Heart left ventricle (tissue), 16 donors: ENCODE data around the gene CLIP2. TPM values are rescaled to one million over a fixed set of nuclear protein-coding genes. Genes with fewer than 3 reads are reported as not detected.
"Not testable (repeated sequence)": the region's sequence is repeated elsewhere in the genome, so short reads cannot be mapped to it uniquely, and the experiment has no call there.

ENCODE experiments used
- ATAC-seq, 4 donors: fragments of 200-7000 bp; cut with Tn5 transposase; one replicate each; pipeline ENCODE4 v1.9.1; 2020 to 2022; ENCODE audit warnings: moderate library complexity in 4 of 4, mild to moderate bottlenecking in 3 of 4, moderate number of reproducible peaks in 1 of 4
- DNase-seq, 5 donors: peaks; one replicate each; pipeline ENCODE4 v3.0.0-alpha.2; 2020
- H3K27ac ChIP-seq, 12 donors: fragments of 200-600 bp; sonication (generic) in 4 of 12; one replicate each; pipeline versions ENCODE4 v1.5.0 to v1.8.0; 2016 to 2022; ENCODE audit warnings: mild to moderate bottlenecking in 2 of 12
- H3K27me3 ChIP-seq, 9 donors: fragments of 200-600 bp; sonication (generic) in 2 of 9; one replicate each; pipeline versions ENCODE4 v1.5.1 to v1.8.0; 2016 to 2022; ENCODE audit warnings: mild to moderate bottlenecking in 3 of 9
- H3K36me3 ChIP-seq, 9 donors: fragments of 200-600 bp; sonication (generic) in 2 of 9; one replicate each; pipeline versions ENCODE4 v1.5.0 to v1.8.0; 2018 to 2022; ENCODE audit warnings: mild to moderate bottlenecking in 2 of 9
- H3K4me1 ChIP-seq, 12 donors: fragments of 200-600 bp; sonication (generic) in 4 of 12; one replicate each; pipeline versions ENCODE4 v1.5.0 to v1.8.0; 2016 to 2022; ENCODE audit warnings: mild to moderate bottlenecking in 3 of 12
- H3K4me3 ChIP-seq, 12 donors: fragments of 200-600 bp; sonication (generic) in 4 of 12; one replicate each; pipeline versions ENCODE4 v1.5.0 to v1.8.0; 2017 to 2022; ENCODE audit warnings: mild to moderate bottlenecking in 9 of 12, moderate library complexity in 4 of 12
- H3K9me3 ChIP-seq, 12 donors: fragments of 200-600 bp; sonication (generic) in 4 of 12; one replicate each; pipeline versions ENCODE4 v1.5.0 to v1.8.0; 2016 to 2022; ENCODE audit warnings: mild to moderate bottlenecking in 1 of 12
- CTCF ChIP-seq, 12 donors: fragments of 200-600 bp; sonication (generic) in 4 of 12; IDR thresholded peaks; one replicate each; pipeline versions ENCODE4 v1.5.0 to v1.8.0; 2018 to 2022; ENCODE audit warnings: antibody characterized with exemption in 12 of 12, mild to moderate bottlenecking in 5 of 12
- POLR2A ChIP-seq, 2 donors: fragments of 450-650 bp; IDR thresholded peaks; one replicate each; pipeline ENCODE4 v1.6.1; 2017; ENCODE audit warnings: antibody characterized with exemption in 2 of 2, mild to moderate bottlenecking in 2 of 2, moderate library complexity in 2 of 2
- WGBS, 4 donors: extraction: QIAGEN DNeasy Blood & Tissue Kit in 2 of 4; methylation state at CpG; one replicate each; pipeline versions ENCODE4 v1.1.5 to v1.1.7; 2013 to 2018; 5-methylcytosine and 5-hydroxymethylcytosine counted together
- intact Hi-C, 10 donors: fragments of 100-400 bp; cut with DNase I; formaldehyde crosslinking; loops; one replicate each; pipeline versions ENCODE4 v1.11.1 to v1.14.2; 2022
- polyA plus RNA-seq, 2 donors: library from polyadenylated mRNA; stranded (reverse); fragments of 200-250 nt; gene quantifications; one replicate each; pipeline ENCODE4 v1.2.3, GENCODE V29; 2013
- total RNA-seq, 9 donors: library from RNA; depleted of rRNA in 2 of 9; stranded (reverse); fragments of >200 nt in 2 of 9; fragmentation: NEBNext Ultra II Directional in 3 of 9; extraction: Animal tissue kit (Norgen Biotek cat#: 25700) in 3 of 9; gene quantifications; one replicate each; pipeline versions ENCODE4 v1.1.0 to v1.2.4, GENCODE V29; 2016 to 2023
- donor health status: ischemic (EF 13 %, LVEDD 7.1; RV severe dilation, severe dysfunction).
- donor health status: healthy with polysubstance abuse.
- donor health status: DM: no; HTN: yes; CAD: no.
- donor health status: DM: no; HTN: no; CAD: no.
- donor health status: ischemic (EF 25% LVEDD 6.9; RV normal size, moderate dysfunction).
- donor health status: ischemic (EF 25% LVEDD 5.7; RV mildly dilated, moderate dysfunction).
- donor health status: healthy.
- donor health status: DM: yes; HTN: yes; CAD: no.
- donor health status: ischemic (EF 35%, LVEDD 5.7; RV mildly dilated, moderate dysfunction).
- donor health status: nonischemic (EF 11% LVEDD 7.7; RV severe dilation, severe dysfunction).
- donor health status: DM: yes; HTN: yes; CAD: no.
- donor health status: PGD.
- donor health status: ischemic (EF 29% LVEDD 5.4; RV normal size, mild dysfunction).
- donor health status: nonischemic (EF 23%, LVEDD 6.1; RV moderate dilation, normal function).

The CLIP2 gene
- total and polyA plus RNA-seq, 11 donors: 4.2 to 17.7 (median 9.0) TPM

DNA sequence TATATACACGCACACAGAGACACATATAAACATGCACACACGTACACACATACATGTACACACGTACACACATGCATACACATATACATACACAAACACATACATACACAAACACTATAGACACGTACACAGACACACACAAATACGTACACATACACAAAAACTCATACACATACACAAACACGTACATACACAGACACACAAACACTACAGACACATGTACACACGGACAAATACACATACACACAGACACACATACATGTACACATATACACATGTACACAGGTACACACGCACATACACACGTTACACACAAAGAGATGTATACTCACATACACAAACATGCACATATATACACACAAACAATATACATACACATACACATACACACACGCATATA lies 129.3 kb downstream of the CLIP2 start:
- TF ChIP-seq CTCF (IDR thresholded peaks at IDR 0.05) (no peak), POLR2A (IDR thresholded peaks at IDR 0.05) (no peak)
- WGBS, 4 donors: 81 to 86% (median 83%) methylated on average over 10 of the region's 10 CpGs
- DNase-seq: no peak
- H3K27me3 ChIP-seq: peaks cover 0 to 4% (median 0%) of the 10 kb centered on the region in 9 donors
- H3K4me1 ChIP-seq: peaks cover 0 to 6% (median 0%) of the 10 kb centered on the region in 12 donors
- no peaks in the 10 kb centered on the region for H3K36me3 ChIP-seq
- ATAC-seq: no peak
- no peaks in the 10 kb centered on the region for H3K9me3 ChIP-seq
- no peak overlapping the region for H3K4me3 ChIP-seq
- H3K27ac ChIP-seq: no peak overlapping the region
- intact Hi-C loops: loop anchor here in 5 of 10 donors (2.0 to 10.0 kb wide), 5 partner anchors 146 to 629 kb away; no protein-coding TSS in a partner anchor

GRCh38 chr7:74419232-74419631 lies 130.0 kb downstream of the CLIP2 start:
- ATAC-seq, H3K4me3 ChIP-seq, DNase-seq, H3K27me3 ChIP-seq, H3K36me3 ChIP-seq, H3K9me3 ChIP-seq, H3K27ac ChIP-seq, H3K4me1 ChIP-seq: not testable (repeated sequence)
- intact Hi-C loops: loop anchor here in 5 of 10 donors (2.0 to 10.0 kb wide), 5 partner anchors 146 to 628 kb away; no protein-coding TSS in a partner anchor
- WGBS, 4 donors: 55 to 74% (median 58%) methylated on average over 3 to 4 of the region's 4 CpGs

DNA sequence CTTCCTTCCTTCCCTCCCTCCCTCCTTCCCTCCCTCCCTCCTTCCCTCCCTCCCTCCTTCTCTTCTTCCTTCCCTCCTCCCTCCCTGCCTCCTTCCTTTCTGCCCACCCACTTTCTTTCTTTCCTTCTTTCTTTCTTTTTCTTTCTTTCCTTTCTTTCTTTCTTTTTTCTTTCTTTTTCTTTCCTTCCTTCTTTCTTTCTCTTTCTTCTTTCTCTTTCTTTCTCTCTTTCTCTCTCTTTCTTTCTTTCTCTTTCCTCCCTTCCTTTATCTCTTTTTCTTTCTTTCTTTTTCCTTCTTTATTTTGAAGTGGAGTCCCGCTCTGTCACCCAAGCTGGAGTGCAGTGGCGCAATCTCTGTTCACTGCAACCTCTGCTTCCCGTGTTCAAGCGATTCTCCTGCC lies 130.8 kb downstream of the CLIP2 start:
- Histone ChIP-seq H3K36me3 (no peaks in the 10 kb centered on the region), H3K27me3 (peaks cover 0 to 4% (median 0%) of the 10 kb centered on the region in 9 donors), H3K27ac (no peak overlapping the region), H3K4me1 (peaks cover 0 to 6% (median 0%) of the 10 kb centered on the region in 12 donors), H3K9me3 (no peaks in the 10 kb centered on the region), H3K4me3 (no peak overlapping the region)
- DNase-seq (peak in 1 of 5 donors; percentile 14), ATAC-seq (no peak)
- TF ChIP-seq CTCF (IDR thresholded peaks at IDR 0.05) (no peak), POLR2A (IDR thresholded peaks at IDR 0.05) (no peak)
- intact Hi-C loops: loop anchor here in 3 of 10 donors (5.0 to 10.0 kb wide), 3 partner anchors 145 to 612 kb away; no protein-coding TSS in a partner anchor
- 86 to 92% (median 91%) methylated on average over 4 of the region's 4 CpGs for WGBS, 4 donors

DNA sequence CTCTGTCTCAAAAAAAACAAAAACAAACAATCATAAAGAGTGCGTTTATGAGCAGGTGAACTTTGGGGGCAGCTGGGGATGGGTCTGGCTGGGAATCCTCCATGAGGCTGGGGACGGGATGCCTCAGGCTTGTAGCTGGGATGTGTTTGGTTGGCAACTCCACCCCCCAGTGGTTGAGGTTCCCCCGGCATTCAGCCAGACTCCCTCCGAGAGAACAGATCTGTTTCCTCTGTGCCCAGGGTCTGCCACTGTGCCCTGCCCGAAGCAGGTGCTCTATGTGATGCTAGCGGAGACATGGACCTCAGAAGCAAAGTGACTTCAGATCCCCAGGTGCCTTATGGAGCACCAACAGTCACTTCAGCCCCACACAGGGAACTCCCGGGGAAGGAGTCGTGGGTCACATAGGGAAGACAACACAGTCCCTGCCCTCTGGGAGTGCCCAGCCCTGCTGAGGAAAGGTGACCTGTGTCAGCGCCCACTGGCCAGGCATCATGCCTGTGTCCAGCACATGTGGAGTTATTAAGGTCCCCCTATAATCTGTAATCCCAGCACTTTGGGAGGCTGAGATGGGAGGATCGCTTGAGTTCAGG lies 135.2 kb downstream of the CLIP2 start:
- WGBS, 4 donors: 80 to 91% (median 86%) methylated on average over 10 of the region's 10 CpGs
- no peak overlapping the region for H3K4me3 ChIP-seq
- DNase-seq: peak in 2 of 5 donors; percentile 7 to 25
- H3K27me3 ChIP-seq: no peaks in the 10 kb centered on the region
- peaks cover 0 to 3% (median 0%) of the 10 kb centered on the region in 12 donors for H3K4me1 ChIP-seq
- no peak for ATAC-seq
- intact Hi-C loops: loop anchor here in 3 of 10 donors (5.0 to 10.0 kb wide), 3 partner anchors 140 to 608 kb away; no protein-coding TSS in a partner anchor
- no peak overlapping the region for H3K27ac ChIP-seq
- TF ChIP-seq CTCF (IDR thresholded peaks at IDR 0.05) (no peak), POLR2A (IDR thresholded peaks at IDR 0.05) (no peak)
- H3K36me3 ChIP-seq: no peaks in the 10 kb centered on the region
- H3K9me3 ChIP-seq: no peaks in the 10 kb centered on the region
